ENCODE data around the gene TFF3.
"Not testable (repeated sequence)": the region's sequence is repeated elsewhere in the genome, so short reads cannot be mapped to it uniquely, and the experiment has no call there.

TFF3 gene

GRCh38 chr21:42302794-42303193 lies 12.4 kb downstream of the TFF3 start:
- DNase-seq, result no peak

GRCh38 chr21:42302076-42302650 lies 13.0 kb downstream of the TFF3 start:
- no peak for DNase-seq

DNA sequence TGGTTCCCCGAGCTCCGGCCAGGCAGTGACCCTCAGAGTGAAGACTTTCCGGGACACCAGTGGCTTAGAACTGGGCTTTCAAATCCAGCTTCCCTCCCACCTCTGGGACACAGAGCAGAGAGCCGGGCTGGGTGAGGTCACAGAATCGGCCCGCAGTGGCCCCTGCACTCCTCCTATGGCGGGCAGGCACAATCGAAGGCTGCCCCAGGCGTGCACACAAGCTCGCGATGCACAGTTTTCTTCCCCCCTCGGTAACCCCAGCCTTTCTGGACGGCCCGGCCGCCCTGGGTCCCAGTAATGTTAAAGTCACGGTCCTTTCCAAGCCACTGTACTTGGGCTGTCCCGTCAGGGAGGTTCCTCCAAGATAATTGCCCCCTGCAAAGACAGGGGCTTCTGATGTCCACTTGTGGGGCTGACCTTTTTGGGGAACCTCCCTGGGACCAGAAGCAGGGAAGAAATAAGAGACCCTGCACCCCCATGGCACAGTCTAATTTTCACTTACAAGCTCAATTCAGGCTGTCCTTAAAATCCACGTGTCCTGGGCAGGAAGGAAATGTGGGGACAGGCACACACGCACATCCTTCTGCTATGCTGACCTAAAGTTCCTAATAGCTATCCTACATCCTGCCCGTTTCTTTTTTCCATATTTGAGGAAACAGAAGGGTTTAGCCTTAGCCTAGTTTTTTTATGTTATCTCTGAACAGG lies 13.7 kb downstream of the TFF3 start:
- DNase-seq, result no peak

DNA sequence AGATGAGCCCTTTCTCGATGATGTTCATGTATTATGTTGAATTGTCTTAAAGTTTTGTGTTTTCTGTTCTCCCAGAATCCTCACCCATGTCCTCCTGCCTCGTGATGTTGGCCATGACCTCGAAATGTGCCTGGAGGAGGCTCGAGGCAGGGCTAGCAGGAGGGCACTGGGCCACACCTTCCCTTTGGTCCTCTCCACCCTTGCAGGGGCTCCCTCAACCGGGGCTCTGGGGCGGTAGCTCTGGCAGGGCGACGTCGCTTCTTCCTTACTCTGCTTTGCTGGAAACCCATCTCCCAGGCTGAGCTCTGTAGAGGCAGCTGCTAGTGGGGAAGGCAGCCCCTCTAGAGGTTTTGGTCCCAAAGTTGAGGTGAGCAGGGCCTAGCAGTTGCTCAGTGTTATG lies 14.3 kb downstream of the TFF3 start:
- DNase-seq, result no peak

- DNase-seq, result no peak
These were observed 15.1 kb downstream of the TFF3 start for GRCh38 chr21:42300045-42300583.

GRCh38 chr21:42299324-42300044 lies 15.7 kb downstream of the TFF3 start:
- DNase-seq, result no peak

DNA sequence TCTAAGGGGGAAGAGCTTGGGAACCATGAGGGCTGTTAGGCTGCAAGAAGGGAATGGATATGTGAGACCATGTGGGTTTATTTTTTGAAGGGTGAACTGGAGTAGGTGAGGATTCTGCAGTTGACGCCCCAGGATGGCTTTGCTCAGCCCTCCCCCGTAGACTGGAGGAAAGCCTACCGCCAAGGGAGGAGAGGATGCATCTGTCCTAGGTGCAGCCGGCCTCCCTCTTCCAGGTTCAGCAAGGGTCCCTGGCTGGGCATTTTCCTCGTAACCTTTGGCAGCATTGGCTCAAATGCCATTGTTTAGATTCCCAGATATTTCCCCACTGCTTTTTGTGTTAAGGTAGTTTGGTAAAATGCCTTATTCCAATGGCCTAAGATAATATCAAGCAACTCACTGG lies 16.6 kb downstream of the TFF3 start:
- no peak for DNase-seq

DNA sequence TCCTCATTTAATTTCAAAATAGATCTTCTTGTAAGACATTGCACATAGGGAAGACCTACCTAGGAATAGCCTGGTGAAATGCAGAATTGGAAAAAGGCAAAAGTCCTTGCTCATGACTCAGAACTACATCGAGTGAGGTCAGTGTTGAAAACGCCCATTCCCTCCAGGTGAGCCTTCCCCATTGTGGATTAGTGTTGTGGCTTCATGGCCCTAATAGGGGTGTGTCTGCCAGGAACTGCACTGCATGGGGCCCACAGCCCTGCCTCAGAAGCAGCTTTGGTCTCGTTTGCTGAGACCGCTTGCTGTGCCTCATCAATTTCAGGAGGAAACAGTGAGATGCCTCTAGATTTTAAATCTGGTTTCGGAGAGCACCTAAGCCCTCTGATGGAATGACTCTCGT lies 17.0 kb downstream of the TFF3 start:
- no peak for DNase-seq

DNA sequence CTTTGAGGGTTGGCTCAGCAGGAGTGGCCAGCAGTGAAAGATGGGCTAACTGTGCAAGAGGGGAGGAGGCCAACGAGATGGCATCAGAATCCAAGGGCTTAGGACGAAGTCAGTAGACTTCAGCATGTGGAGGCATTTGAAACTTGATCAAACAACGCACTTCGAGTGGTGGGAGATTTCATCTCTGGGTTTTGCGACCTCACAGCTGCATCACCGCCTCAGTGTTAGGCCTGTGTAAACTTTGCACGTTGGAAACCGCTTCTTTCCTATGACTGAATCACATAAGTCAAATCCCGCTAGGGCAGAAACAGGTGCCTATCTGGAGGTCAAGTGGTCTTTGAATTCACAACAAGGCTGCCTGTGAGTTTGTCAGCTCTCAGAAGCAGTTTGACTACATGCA lies 17.8 kb downstream of the TFF3 start:
- no peak for DNase-seq

DNA sequence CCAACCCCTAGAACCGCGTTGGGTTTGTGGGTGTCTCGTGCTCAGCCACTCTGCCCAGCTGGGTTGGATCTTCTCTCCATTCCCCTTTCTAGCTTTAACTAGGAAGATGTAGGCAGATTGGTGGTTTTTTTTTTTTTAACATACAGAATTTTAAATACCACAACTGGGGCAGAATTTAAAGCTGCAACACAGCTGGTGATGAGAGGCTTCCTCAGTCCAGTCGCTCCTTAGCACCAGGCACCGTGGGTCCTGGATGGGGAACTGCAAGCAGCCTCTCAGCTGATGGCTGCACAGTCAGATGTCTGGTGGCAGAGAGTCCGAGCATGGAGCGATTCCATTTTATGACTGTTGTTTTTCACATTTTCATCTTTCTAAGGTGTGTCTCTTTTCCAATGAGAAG lies 18.7 kb downstream of the TFF3 start:
- DNase-seq, result no peak

DNA sequence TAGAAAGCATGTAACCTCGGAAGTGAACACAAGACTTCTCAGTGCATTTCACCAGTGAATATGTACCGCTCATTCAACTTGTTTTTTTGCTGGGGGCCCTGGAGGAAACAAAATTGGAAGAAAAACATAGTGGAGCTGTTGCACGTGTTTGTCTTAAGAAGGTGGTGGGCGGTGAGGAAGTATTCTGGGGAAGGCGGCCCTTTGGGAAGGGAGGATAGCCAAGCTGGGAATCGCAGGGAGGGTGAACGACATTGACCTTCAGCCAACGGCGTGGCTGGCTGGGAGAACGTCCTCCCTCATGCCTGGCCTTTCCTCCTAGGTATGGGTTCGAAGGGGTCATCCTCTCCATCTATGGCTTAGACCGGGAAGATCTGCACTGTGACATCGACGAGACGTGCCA lies 19.4 kb downstream of the TFF3 start:
- DNase-seq, result no peak

DNA sequence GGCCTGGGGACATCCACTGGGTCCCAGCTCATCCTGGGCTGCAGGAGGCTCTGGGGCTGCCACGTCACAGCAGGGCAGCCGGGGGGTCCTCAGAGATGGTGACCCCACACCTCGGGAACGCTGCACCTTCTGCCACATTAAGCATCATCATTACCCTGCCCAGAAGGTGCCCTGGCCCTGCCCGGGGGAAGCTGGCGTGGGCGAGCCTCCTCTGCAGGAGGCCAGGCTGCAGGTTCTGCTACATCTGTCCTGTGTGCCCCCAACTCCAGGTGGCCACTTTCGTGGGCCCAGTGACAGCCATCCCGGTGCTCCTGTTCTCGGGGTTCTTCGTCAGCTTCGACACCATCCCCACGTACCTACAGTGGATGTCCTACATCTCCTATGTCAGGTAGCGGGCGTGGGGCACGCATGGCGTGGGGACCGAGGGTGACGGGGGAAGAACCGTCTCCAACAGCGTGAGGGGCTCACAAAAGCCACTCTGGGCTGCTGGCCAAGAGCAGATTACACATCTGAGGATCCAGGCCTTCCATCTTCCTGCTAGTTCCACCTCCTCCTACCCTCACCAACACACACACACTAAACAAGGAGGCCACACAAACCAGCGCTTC lies 20.8 kb downstream of the TFF3 start:
- no peak for DNase-seq

DNA sequence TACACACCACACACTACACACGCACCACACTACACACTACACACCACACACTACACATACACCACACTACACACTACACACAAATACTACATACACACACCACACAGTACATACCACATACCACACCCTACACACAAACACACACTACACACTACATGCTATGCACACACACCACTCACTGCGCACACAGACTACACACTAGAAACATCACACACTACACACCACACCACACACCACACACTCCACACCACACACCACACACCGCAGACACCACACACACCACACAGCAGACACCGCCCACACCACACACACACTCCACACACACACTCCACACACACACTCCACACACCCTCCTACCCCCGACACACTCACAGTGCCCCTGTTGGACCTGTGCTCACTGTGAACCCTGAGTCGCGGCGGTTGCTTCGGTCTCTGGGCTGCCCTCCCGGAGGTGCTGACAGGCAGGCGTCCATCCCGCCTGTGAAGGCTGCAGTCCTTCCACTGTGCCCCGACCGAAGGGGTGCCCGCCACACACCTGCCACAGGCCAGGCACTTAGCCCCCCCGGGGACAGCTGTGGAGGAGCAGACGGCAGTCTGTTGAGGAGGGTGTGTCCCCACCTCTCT lies 21.4 kb downstream of the TFF3 start:
- no peak for DNase-seq

DNA sequence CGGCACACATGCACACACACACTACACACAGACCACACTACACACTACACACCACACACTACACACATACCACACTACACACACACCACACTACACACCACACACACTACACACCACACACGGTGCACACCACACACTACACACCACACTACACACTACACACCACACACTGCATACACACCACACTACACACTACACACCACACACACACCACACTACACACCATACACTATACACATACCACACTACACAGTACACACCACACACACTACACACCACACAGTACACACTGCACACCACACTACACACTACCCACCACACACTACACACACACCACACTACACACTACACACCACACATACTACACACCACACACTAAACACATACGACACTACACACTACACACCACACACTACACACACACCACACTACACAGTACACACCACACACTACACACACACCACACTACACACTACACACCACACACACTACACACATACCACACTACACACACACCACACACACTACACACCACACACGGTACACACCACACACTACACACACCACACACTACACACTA lies 22.6 kb downstream of the TFF3 start:
- not testable (repeated sequence) for DNase-seq

GRCh38 chr21:42291751-42292562 lies 23.3 kb downstream of the TFF3 start:
- no peak for DNase-seq

GRCh38 chr21:42291003-42291750 lies 24.0 kb downstream of the TFF3 start:
- no peak for DNase-seq

- DNase-seq, result no peak
These were observed 24.7 kb downstream of the TFF3 start for GRCh38 chr21:42290505-42290904.

GRCh38 chr21:42289926-42290325 lies 25.3 kb downstream of the TFF3 start:
- DNase-seq, result no peak

DNA sequence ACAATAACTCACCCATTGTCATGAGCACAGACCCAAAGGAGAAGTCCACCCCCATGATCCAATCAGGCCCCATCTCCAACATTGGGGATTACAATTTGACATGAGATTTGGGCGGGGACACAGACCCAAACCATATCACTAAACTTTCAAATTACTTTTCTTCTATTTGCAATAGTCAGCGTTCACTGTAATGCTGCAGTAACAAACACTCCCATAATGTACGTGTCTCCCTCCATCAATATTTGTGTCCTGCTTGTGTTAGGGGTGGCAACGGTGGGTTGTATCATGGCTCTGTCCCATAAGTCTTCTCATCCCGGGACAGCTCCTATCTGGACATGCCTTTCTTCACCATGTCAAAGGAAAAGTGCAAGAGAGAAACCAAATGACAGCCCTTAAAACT lies 26.2 kb downstream of the TFF3 start:
- DNase-seq, result no peak

DNA sequence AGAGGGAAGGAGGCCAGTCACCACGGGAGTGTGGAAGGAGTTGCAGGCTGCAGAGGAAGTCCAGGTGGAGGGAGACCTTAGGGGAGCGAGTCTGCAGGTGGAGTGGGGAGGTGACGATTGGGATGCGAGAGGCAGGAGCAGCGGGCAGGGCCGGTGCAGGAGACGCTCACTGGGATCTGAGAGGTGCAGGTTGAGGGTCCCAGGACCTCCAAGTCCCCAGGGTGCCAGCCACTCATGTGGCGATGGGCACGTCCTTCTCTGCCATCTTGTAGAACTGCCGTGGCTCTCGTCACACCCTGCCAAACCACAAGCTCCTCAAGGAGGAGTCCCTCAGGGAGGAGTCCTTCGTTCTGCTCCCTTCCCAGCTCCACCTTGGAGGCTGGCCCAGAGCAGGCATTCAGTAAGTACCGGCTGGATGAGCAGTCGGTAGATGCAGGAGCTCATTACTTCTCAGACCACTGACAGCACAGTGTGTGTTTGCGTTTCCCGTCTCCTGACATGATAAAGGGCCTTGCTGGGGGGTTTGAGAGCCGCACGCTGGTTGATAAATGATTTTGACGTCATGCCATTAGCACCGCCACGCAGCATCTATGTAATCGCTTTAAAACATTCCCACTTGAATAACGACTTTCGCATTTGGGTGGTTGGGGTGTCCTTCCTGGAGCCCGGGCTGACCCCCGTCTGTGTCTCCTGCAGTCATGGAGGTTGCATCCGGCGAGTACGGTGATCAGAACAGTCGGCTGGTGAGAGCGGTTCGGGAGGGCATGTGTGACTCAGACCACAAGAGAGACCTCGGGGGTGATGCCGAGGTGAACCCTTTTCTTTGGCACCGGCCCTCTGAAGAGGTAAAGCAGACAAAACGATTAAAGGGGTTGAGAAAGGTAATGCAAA lies 27.8 kb downstream of the TFF3 start:
- no peak for DNase-seq
